PFSK-1 (cell line): ENCODE data around the gene NDUFA7.

ENCODE experiments used
- POLR2AphosphoS5 ChIP-seq: IDR thresholded peaks from 2 replicates; pipeline ENCODE4 v1.6.1; 2012; ENCODE audit warnings: low read depth, mild to moderate bottlenecking, control low read depth, low read length, moderate library complexity
- REST ChIP-seq, 2 experiments: IDR thresholded peaks; 2 replicates each; pipeline versions ENCODE4 v1.6.1 to v1.8.0; 2011 to 2012; ENCODE audit warnings: low read depth in 2 of 2, low read length in 2 of 2, control low read depth in 1 of 2, inconsistent platforms in 1 of 2, mild to moderate bottlenecking in 1 of 2, moderate library complexity in 1 of 2; ENCODE audit not compliant: insufficient read depth in 1 of 2
- TAF1 ChIP-seq: IDR thresholded peaks from 2 replicates; pipeline ENCODE4 v1.6.1; 2012; ENCODE audit warnings: low read length, control low read depth, borderline replicate concordance; ENCODE audit not compliant: insufficient read depth

- TF ChIP-seq TAF1 (no peak), REST (IDR thresholded peaks at IDR 0.05; ENCODE audit: insufficient read depth in 1 of 2, low read depth in 2 of 2, low read length in 2 of 2) (no peak), POLR2AphosphoS5 (no peak)
Observed at GRCh38 chr19:8262431-8262830, 58.7 kb downstream of the NDUFA7 start.
